CD14-positive monocyte (primary cell): ENCODE results near the gene CHST15. TPM values are rescaled to one million over a fixed set of nuclear protein-coding genes. Genes with fewer than 3 reads are reported as not detected.

Experiments used
- DNase-seq, 3 donors: peaks; one replicate each; pipeline ENCODE4 v3.0.0-alpha.2; 2011 to 2022
- H2AFZ ChIP-seq: 2 replicates; pipeline ENCODE4 v1.6.0; 2012; ENCODE audit warnings: mild to moderate bottlenecking, low read depth, low read length, inconsistent platforms; ENCODE audit not compliant: insufficient read depth, poor library complexity, severe bottlenecking
- H3K27ac ChIP-seq, 2 donors: 1 replicate in 1 of 2; 2 replicates in 1 of 2; pipeline ENCODE4 v1.5.1; 2012 to 2013; ENCODE audit warnings: low read length in 2 of 2, control low read depth in 1 of 2, inconsistent platforms in 1 of 2, low read depth in 1 of 2, mild to moderate bottlenecking in 1 of 2
- H3K27me3 ChIP-seq, 2 donors: one replicate each; pipeline versions ENCODE4 v1.6.0 to v1.6.1; 2011 to 2013; ENCODE audit warnings: low read length in 2 of 2; ENCODE audit not compliant: control insufficient read depth in 2 of 2, insufficient read depth in 2 of 2
- H3K36me3 ChIP-seq, 2 donors: replicated peaks in 1 of 2; 1 replicate in 1 of 2; 2 replicates in 1 of 2; pipeline versions ENCODE4 v1.5.1 to v1.6.1; 2012 to 2013; ENCODE audit warnings: low read length in 2 of 2, control low read depth in 1 of 2, inconsistent platforms in 1 of 2, mild to moderate bottlenecking in 1 of 2; ENCODE audit not compliant: insufficient read depth in 2 of 2, control insufficient read depth in 1 of 2
- H3K4me1 ChIP-seq, 2 donors: 1 replicate in 1 of 2; 2 replicates in 1 of 2; pipeline versions ENCODE4 v1.5.1 to v1.6.1; 2012 to 2013; ENCODE audit warnings: low read length in 2 of 2, control low read depth in 1 of 2, inconsistent platforms in 1 of 2, mild to moderate bottlenecking in 1 of 2, moderate library complexity in 1 of 2; ENCODE audit not compliant: insufficient read depth in 2 of 2, control insufficient read depth in 1 of 2
- H3K4me2 ChIP-seq: replicated peaks from 2 replicates; pipeline ENCODE3; 2012; ENCODE audit warnings: low read length, moderate library complexity, mild to moderate bottlenecking; ENCODE audit not compliant: poor library complexity, severe bottlenecking; ENCODE audit errors: extremely low read depth
- H3K4me3 ChIP-seq, 3 experiments: fragments of 200-600 bp in 1 of 3; sonication (generic) in 1 of 3; replicated peaks in 1 of 3; 1 replicate in 2 of 3; 2 replicates in 1 of 3; pipeline ENCODE4 v1.5.1; 2011 to 2013; ENCODE audit warnings: low read length in 3 of 3, mild to moderate bottlenecking in 3 of 3, control low read depth in 2 of 3, low read depth in 2 of 3, inconsistent platforms in 1 of 3, moderate library complexity in 1 of 3
- H3K79me2 ChIP-seq: 2 replicates; pipeline ENCODE4 v1.6.0; 2012; ENCODE audit warnings: mild to moderate bottlenecking, control low read depth, inconsistent platforms, low read length, moderate library complexity; ENCODE audit not compliant: insufficient read depth
- H3K9ac ChIP-seq: 2 replicates; pipeline ENCODE4 v1.6.0; 2017; ENCODE audit warnings: low read length, mild to moderate bottlenecking; ENCODE audit not compliant: insufficient read depth, poor library complexity, severe bottlenecking
- H3K9me3 ChIP-seq, 2 donors: replicated peaks in 1 of 2; 1 replicate in 1 of 2; 2 replicates in 1 of 2; pipeline versions ENCODE4 v1.5.1 to v1.6.1; 2012 to 2013; ENCODE audit warnings: low read length in 2 of 2, control low read depth in 1 of 2; ENCODE audit not compliant: control insufficient read depth in 1 of 2, insufficient read depth in 1 of 2
- H4K20me1 ChIP-seq: 2 replicates; pipeline ENCODE4 v1.6.0; 2012; ENCODE audit warnings: mild to moderate bottlenecking, low read length, control low read depth, moderate library complexity; ENCODE audit not compliant: insufficient read depth
- H3K27ac Mint-ChIP-seq, 7 donors: one replicate each; pipeline ENCODE4 v1.8.0; 2020; ENCODE audit warnings: mild to moderate bottlenecking in 7 of 7, mixed read lengths in 7 of 7, moderate library complexity in 6 of 7, inconsistent platforms in 2 of 7
- H3K27me3 Mint-ChIP-seq, 3 donors: one replicate each; pipeline ENCODE4 v1.8.0; 2021 to 2022; ENCODE audit warnings: low read depth in 3 of 3, mild to moderate bottlenecking in 3 of 3, mixed read lengths in 3 of 3, moderate library complexity in 3 of 3, inconsistent platforms in 1 of 3
- H3K36me3 Mint-ChIP-seq, 2 donors: one replicate each; pipeline ENCODE4 v1.8.0; 2020; ENCODE audit warnings: mixed read lengths in 2 of 2, inconsistent platforms in 1 of 2, mild to moderate bottlenecking in 1 of 2
- H3K4me1 Mint-ChIP-seq: one replicate; pipeline ENCODE4 v1.8.0; 2020; ENCODE audit warnings: mild to moderate bottlenecking, mixed read lengths
- H3K4me3 Mint-ChIP-seq, 2 donors: one replicate each; pipeline ENCODE4 v1.8.0; 2020; ENCODE audit warnings: mild to moderate bottlenecking in 2 of 2, mixed read lengths in 2 of 2, moderate library complexity in 1 of 2
- H3K9me3 Mint-ChIP-seq, 7 donors: one replicate each; pipeline ENCODE4 v1.8.0; 2020 to 2022; ENCODE audit warnings: mixed read lengths in 7 of 7, mild to moderate bottlenecking in 6 of 7, moderate library complexity in 6 of 7, inconsistent platforms in 2 of 7
- WGBS: methylation state at CpG from one replicate; pipeline ENCODE4 v1.1.5; 2013; ENCODE audit warnings: missing lambda C conversion rate; ENCODE audit not compliant: insufficient coverage; 5-methylcytosine and 5-hydroxymethylcytosine counted together
- intact Hi-C, 2 donors: fragments of 100-400 bp; cut with micrococcal nuclease; formaldehyde crosslinking; loops; one replicate each; pipeline versions ENCODE4 v1.15.0 to v1.15.1; 2023
- polyA plus RNA-seq, 3 donors: library from polyadenylated mRNA; depleted of rRNA in 1 of 3; unstranded in 2 of 3; stranded (reverse) in 1 of 3; fragments of 300-500 nt in 2 of 3; fragments of >200 nt in 1 of 3; fragmentation: Illumina TruSeq in 2 of 3; gene quantifications; 1 replicate in 2 of 3; 2 replicates in 1 of 3; pipeline ENCODE4 v1.2.3, GENCODE V29; 2012 to 2021
- TF ChIP-seq, protein P1 (sequence below): fragments of 200-600 bp; IDR thresholded peaks from one replicate; pipeline ENCODE4 v1.8.0; 2022; ENCODE audit warnings: antibody characterized with exemption, mild to moderate bottlenecking

CHST15 gene
- polyA plus RNA-seq, 3 donors = 54.4 to 106 (median 87.5) TPM

DNA sequence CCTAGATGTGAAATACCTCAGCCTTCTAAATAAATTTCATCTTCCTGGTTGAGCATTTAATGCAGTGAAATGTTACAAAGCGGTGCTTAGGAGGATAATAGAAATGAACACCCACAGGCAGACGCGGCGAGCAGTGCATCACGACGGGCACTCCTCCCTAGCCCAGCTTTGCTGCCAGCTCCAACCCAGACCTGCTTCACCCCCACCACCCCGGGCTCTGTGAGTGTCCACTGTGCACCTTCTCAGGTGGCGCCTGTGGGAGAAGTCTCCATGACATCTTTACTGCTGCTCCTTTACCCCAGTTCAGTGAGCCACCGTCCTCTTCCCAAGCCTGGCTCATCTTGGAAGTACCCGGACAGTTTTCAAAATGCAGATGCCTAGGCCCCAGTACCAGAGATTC is 5.2 kb upstream of the CHST15 start:
- Mint-ChIP-seq H3K27ac (peak overlapping the region in 1 of 7 donors; percentile 55), H3K27me3 (peaks cover 14 to 34% (median 22%) of the 10 kb centered on the region in 3 donors), H3K36me3 (peaks cover 21 to 23% of the 10 kb centered on the region in 2 donors), H3K4me3 (peak overlapping the region in 1 of 2 donors; percentile 48), H3K4me1 (peaks cover 34% of the 10 kb centered on the region), H3K9me3 (peaks cover 5 to 25% (median 21%) of the 10 kb centered on the region in 7 donors)
- Histone ChIP-seq H4K20me1 (no peaks in the 10 kb centered on the region), H3K27ac (no peak overlapping the region), H3K9ac (no peak overlapping the region), H3K9me3 (peaks cover 6 to 18% of the 10 kb centered on the region in 2 donors), H3K4me1 (peaks cover 22 to 33% of the 10 kb centered on the region in 2 donors), H3K36me3 (no peaks in the 10 kb centered on the region), H3K4me3 (no peak overlapping the region), H3K4me2 (no peak overlapping the region), H3K79me2 (peaks cover 2% of the 10 kb centered on the region), H3K27me3 (peaks cover 0 to 13% of the 10 kb centered on the region in 2 donors), H2AFZ (no peak overlapping the region)
- TF ChIP-seq, protein P1, sequence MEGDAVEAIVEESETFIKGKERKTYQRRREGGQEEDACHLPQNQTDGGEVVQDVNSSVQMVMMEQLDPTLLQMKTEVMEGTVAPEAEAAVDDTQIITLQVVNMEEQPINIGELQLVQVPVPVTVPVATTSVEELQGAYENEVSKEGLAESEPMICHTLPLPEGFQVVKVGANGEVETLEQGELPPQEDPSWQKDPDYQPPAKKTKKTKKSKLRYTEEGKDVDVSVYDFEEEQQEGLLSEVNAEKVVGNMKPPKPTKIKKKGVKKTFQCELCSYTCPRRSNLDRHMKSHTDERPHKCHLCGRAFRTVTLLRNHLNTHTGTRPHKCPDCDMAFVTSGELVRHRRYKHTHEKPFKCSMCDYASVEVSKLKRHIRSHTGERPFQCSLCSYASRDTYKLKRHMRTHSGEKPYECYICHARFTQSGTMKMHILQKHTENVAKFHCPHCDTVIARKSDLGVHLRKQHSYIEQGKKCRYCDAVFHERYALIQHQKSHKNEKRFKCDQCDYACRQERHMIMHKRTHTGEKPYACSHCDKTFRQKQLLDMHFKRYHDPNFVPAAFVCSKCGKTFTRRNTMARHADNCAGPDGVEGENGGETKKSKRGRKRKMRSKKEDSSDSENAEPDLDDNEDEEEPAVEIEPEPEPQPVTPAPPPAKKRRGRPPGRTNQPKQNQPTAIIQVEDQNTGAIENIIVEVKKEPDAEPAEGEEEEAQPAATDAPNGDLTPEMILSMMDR = no peak
- intact Hi-C loops = loop anchor here in 1 of 2 donors (10.0 kb wide), 1 partner anchor 166 kb away; no protein-coding TSS in a partner anchor
- DNase-seq = no peak
- 100% methylated on average over 4 of the region's 10 CpGs for whole genome bisulfite sequencing

DNA sequence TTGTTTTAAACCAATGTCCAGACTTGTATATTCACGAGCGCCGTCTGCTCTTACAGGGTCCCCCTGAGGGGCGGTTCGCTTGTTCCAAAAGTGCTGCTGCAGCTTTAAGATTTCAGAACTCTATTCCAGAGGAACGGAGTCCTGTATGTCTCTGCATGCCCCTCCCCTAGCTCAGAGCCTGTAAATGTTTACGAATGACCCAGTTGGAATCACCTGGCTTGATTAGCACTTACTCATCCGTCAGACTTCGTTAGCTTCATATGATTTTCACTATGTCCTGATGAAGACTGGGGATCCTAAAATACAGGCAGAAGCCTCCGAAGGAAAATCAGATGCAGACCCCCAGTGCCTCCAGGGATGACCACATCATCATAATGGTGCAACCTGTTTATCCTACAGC is 4.5 kb upstream of the CHST15 start:
- H3K27me3 ChIP-seq = peaks cover 0 to 13% of the 10 kb centered on the region in 2 donors
- Mint-ChIP-seq H3K36me3 (peaks cover 21 to 23% of the 10 kb centered on the region in 2 donors), H3K27ac (no peak overlapping the region), H3K27me3 (peaks cover 11 to 32% (median 22%) of the 10 kb centered on the region in 3 donors), H3K4me3 (no peak overlapping the region), H3K9me3 (peaks cover 5 to 25% (median 21%) of the 10 kb centered on the region in 7 donors), H3K4me1 (peaks cover 31% of the 10 kb centered on the region)
- no peaks in the 10 kb centered on the region for H3K36me3 ChIP-seq
- intact Hi-C loops = loop anchor here in 1 of 2 donors (10.0 kb wide), 1 partner anchor 167 kb away; no protein-coding TSS in a partner anchor
- no peak overlapping the region for H3K27ac ChIP-seq
- H3K4me1 ChIP-seq = peaks cover 22 to 33% of the 10 kb centered on the region in 2 donors
- no peak overlapping the region for H2AFZ ChIP-seq
- WGBS = 88% methylated on average over 10 of the region's 10 CpGs
- TF ChIP-seq, protein P1 = no peak
- no peak overlapping the region for H3K4me3 ChIP-seq
- no peak for DNase-seq
- H3K4me2 ChIP-seq = no peak overlapping the region
- H4K20me1 ChIP-seq = no peaks in the 10 kb centered on the region
- peaks cover 6 to 18% of the 10 kb centered on the region in 2 donors for H3K9me3 ChIP-seq
- no peak overlapping the region for H3K9ac ChIP-seq
- peaks cover 9% of the 10 kb centered on the region for H3K79me2 ChIP-seq
